Neutrophil (primary cell): ENCODE data around the gene TBC1D22A.

Experiments used
- H3K27ac ChIP-seq: fragments of 200-600 bp; sonication (generic); 2 replicates; pipeline ENCODE4 v1.5.1; 2016; ENCODE audit warnings: mild to moderate bottlenecking, moderate library complexity
- H3K27me3 ChIP-seq: fragments of 200-600 bp; sonication (generic); 2 replicates; pipeline ENCODE4 v1.6.0; 2016; ENCODE audit warnings: mild to moderate bottlenecking
- H3K36me3 ChIP-seq: fragments of 200-600 bp; sonication (generic); 2 replicates; pipeline ENCODE4 v1.5.1; 2017
- H3K4me1 ChIP-seq, 2 experiments: fragments of 200-600 bp in 1 of 2; sonication (generic) in 1 of 2; 1 replicate in 1 of 2; 2 replicates in 1 of 2; pipeline versions ENCODE4 v1.5.1 to v1.6.1; 2013 to 2016; ENCODE audit warnings: low read depth in 1 of 2, low read length in 1 of 2, mild to moderate bottlenecking in 1 of 2, moderate library complexity in 1 of 2; ENCODE audit not compliant: control insufficient read depth in 1 of 2, insufficient read depth in 1 of 2
- H3K4me3 ChIP-seq, 2 experiments: fragments of 200-600 bp in 1 of 2; sonication (generic) in 1 of 2; 1 replicate in 1 of 2; 2 replicates in 1 of 2; pipeline ENCODE4 v1.5.1; 2013 to 2016; ENCODE audit warnings: low read depth in 1 of 2, low read length in 1 of 2, mild to moderate bottlenecking in 1 of 2, moderate library complexity in 1 of 2
- H3K9me3 ChIP-seq: fragments of 200-600 bp; sonication (generic); 2 replicates; pipeline ENCODE4 v1.5.1; 2016
- CTCF ChIP-seq: fragments of 200-600 bp; sonication (generic); IDR thresholded peaks from 2 replicates; pipeline ENCODE4 v1.5.1; 2016; ENCODE audit warnings: antibody characterized with exemption

The TBC1D22A gene

GRCh38 chr22:47145883-47146282 is 383.4 kb downstream of the TBC1D22A start:
- TF ChIP-seq CTCF: no peak
- peaks cover 5% of the 10 kb centered on the region for H3K36me3 ChIP-seq
- no peak overlapping the region for H3K4me3 ChIP-seq
- no peaks in the 10 kb centered on the region for H3K9me3 ChIP-seq
- no peaks in the 10 kb centered on the region for H3K4me1 ChIP-seq
- no peak overlapping the region for H3K27ac ChIP-seq
- H3K27me3 ChIP-seq: no peaks in the 10 kb centered on the region

- H3K27ac ChIP-seq: no peak overlapping the region
- no peak for TF ChIP-seq CTCF
- no peaks in the 10 kb centered on the region for H3K4me1 ChIP-seq
- H3K9me3 ChIP-seq: no peaks in the 10 kb centered on the region
- H3K36me3 ChIP-seq: peaks cover 5% of the 10 kb centered on the region
- H3K27me3 ChIP-seq: no peaks in the 10 kb centered on the region
- H3K4me3 ChIP-seq: no peak overlapping the region
Measured at GRCh38 chr22:47146391-47146790, 383.9 kb downstream of the TBC1D22A start.

GRCh38 chr22:47146941-47147340 is 384.5 kb downstream of the TBC1D22A start:
- Histone ChIP-seq H3K4me3 (no peak overlapping the region), H3K36me3 (peaks cover 5% of the 10 kb centered on the region), H3K4me1 (no peaks in the 10 kb centered on the region), H3K27ac (no peak overlapping the region), H3K27me3 (no peaks in the 10 kb centered on the region), H3K9me3 (no peaks in the 10 kb centered on the region)
- no peak for TF ChIP-seq CTCF

- no peaks in the 10 kb centered on the region for H3K27me3 ChIP-seq
- H3K4me3 ChIP-seq: no peak overlapping the region
- no peaks in the 10 kb centered on the region for H3K9me3 ChIP-seq
- H3K4me1 ChIP-seq: no peaks in the 10 kb centered on the region
- no peak for TF ChIP-seq CTCF
- peaks cover 5% of the 10 kb centered on the region for H3K36me3 ChIP-seq
- H3K27ac ChIP-seq: no peak overlapping the region
Measured at GRCh38 chr22:47147572-47147971, 385.1 kb downstream of the TBC1D22A start.

- Histone ChIP-seq H3K4me3 (no peak overlapping the region), H3K27ac (no peak overlapping the region), H3K9me3 (no peaks in the 10 kb centered on the region), H3K36me3 (peaks cover 5% of the 10 kb centered on the region), H3K27me3 (no peaks in the 10 kb centered on the region), H3K4me1 (no peaks in the 10 kb centered on the region)
- no peak for TF ChIP-seq CTCF
Measured at GRCh38 chr22:47148510-47148909, 386.1 kb downstream of the TBC1D22A start.
